Neuron (in vitro differentiated cells): Measurements from ENCODE around the gene L1CAM.

ENCODE experiments used
- H2AFZ ChIP-seq: one replicate; pipeline ENCODE4 v1.6.1; 2013; ENCODE audit warnings: low read depth, mild to moderate bottlenecking, inconsistent platforms, low read length, moderate library complexity
- H3K27me3 ChIP-seq: one replicate; pipeline ENCODE4 v1.6.1; 2013; ENCODE audit warnings: low read length; ENCODE audit not compliant: insufficient read depth
- H3K36me3 ChIP-seq: one replicate; pipeline ENCODE4 v1.6.1; 2013; ENCODE audit warnings: low read length; ENCODE audit not compliant: insufficient read depth
- H3K4me1 ChIP-seq: one replicate; pipeline ENCODE4 v1.6.1; 2013; ENCODE audit warnings: low read length; ENCODE audit not compliant: insufficient read depth
- H3K4me3 ChIP-seq: 2 replicates; pipeline ENCODE4 v1.5.1; 2013; ENCODE audit warnings: mild to moderate bottlenecking, low read length, moderate library complexity
- H3K9me3 ChIP-seq: one replicate; pipeline ENCODE4 v1.6.1; 2013; ENCODE audit warnings: low read length

The L1CAM gene

DNA sequence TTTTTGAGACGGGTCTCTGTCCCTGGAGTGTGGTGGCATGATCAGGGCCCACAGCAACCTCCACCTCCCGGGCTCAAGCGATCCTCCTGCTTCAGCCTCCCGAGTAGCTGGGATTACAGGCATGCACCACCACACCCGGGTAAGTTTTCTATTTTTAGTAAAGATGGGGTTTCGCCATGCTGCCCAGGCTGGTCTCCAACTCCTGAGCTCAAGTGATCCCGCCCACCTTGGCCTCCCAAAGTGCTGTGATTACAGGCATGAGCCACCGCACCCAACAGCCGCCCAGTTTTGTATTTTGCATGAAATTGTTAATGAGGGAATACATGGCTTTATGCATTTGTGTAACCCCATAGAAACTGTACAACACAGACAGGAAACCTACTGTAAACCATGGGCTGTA is 42.9 kb upstream of the L1CAM start:
- H3K36me3 ChIP-seq, result peaks cover 9% of the 10 kb centered on the region
- H3K27me3 ChIP-seq, result peaks cover 16% of the 10 kb centered on the region
- no peak overlapping the region for H2AFZ ChIP-seq
- peaks cover 14% of the 10 kb centered on the region for H3K4me1 ChIP-seq
- no peaks in the 10 kb centered on the region for H3K9me3 ChIP-seq
- H3K4me3 ChIP-seq, result no peak overlapping the region

DNA sequence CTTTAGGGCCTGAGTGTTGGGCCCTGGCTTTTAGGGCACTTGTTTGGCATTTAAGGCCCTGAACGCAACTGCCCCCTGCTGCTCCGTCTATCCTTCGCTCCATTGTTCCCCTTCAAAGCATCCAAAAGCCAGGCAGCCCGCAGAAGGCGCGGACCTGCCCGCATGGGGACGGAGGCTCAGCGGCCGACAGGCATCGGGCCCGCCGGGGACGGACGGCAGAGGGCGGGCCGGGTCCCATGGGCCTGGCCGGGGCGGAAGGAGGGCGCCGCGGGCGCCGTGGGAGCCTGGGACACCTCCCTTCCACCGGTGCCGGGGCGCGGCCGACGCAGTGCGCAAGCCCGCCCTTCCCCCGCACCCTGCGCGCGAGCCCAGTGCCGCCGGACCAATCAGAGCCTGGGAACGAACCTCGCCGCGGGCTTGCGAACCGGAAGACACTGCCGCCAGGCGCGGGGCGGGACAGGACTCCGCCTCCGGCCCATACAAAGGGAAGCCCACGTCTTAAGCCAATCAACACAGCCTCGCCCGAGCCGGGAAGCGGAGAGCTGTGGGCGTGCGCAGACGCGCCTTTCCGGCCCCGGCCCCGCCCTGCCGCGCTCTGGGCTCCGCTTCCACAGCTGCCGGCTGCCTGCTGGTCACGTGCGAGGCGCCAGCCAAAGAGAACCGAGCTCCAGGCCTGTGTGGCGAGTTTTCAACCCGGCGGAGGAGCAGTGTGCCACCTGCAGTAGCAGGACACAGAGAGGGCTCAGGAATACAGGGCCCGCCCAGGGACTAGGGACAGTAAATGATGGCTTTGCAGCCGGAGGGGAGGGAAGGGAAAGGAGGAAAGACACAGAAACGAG is 42.2 kb upstream of the L1CAM start:
- Histone ChIP-seq H3K36me3 (peaks cover 9% of the 10 kb centered on the region), H3K4me1 (peaks cover 10% of the 10 kb centered on the region), H2AFZ (no peak overlapping the region), H3K9me3 (no peaks in the 10 kb centered on the region), H3K27me3 (peaks cover 16% of the 10 kb centered on the region), H3K4me3 (peak overlapping the region; percentile 67)

DNA sequence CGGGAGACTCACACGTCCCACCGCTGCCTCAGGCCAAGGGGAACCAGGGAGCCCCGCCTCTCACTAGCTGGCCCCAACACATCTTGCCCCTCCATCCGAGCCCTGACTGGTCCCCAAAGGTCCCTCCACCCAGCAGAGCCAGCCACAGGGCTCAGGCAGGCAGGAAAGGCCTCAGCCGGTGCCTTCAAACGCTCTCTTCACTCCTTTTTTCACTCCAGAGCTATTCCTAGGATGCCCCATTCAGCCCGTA is 41.6 kb upstream of the L1CAM start:
- no peaks in the 10 kb centered on the region for H3K9me3 ChIP-seq
- H2AFZ ChIP-seq, result no peak overlapping the region
- H3K27me3 ChIP-seq, result peaks cover 16% of the 10 kb centered on the region
- peak overlapping the region; percentile 67 for H3K4me3 ChIP-seq
- H3K36me3 ChIP-seq, result peaks cover 9% of the 10 kb centered on the region
- peaks cover 10% of the 10 kb centered on the region for H3K4me1 ChIP-seq

DNA sequence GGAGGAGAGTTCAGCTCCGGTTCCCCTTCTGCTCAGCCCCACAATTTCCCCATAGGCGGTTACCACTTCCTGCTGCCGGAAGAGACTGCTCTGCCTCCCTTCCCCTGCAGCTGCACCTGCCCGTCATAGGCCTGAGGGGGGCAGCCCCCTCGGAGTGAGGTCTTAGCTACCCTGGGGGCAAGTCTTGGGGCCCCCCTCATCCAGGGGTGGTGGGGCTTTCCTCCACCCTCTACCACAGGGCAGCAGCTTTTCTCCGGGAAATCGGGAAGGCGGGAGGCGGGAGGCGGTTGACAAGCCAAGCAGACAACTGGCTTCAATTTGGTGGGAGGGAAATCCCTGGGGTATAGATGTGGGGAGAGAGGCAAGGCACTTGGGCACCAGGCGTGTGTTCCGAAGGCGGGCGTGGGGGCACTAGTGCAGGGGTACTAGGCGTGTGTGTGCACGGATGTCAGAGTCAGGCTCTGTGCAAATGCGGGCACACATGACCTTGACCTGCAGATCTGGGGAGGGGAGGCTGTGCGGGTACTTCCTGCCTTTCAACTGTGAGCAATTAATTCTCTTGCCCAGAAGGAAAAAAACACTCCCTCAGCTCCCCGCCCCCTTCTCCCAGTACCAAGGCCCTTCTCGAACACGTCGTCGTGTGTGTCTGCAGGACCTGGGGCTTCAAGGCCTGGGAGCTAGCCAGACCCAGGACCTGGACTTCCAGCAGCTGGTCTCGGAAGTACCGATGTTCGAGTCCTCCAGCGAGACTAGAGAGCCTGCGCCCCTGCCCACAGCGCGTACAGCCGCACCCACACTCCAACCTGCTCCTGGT is 41.1 kb upstream of the L1CAM start:
- Histone ChIP-seq H3K4me3 (peak overlapping the region; percentile 67), H3K36me3 (peaks cover 5% of the 10 kb centered on the region), H3K27me3 (peaks cover 16% of the 10 kb centered on the region), H3K4me1 (peaks cover 12% of the 10 kb centered on the region), H2AFZ (no peak overlapping the region), H3K9me3 (no peaks in the 10 kb centered on the region)

DNA sequence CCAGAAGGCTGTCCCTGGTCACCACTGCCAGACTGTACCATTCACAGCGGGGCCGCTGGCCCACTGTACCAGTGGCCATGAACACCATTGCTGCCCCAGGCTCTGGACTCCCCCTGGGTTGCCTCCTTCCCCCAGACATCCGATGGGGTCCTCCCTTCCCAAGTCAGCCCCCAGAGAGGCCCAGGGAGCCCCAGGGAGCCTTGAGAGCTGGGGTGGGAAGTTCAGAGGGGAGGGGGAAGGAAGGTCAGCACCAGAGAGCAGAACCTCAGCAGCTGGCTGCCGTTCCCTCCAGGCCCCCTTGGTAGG is 40.5 kb upstream of the L1CAM start:
- peaks cover 18% of the 10 kb centered on the region for H3K4me1 ChIP-seq

DNA sequence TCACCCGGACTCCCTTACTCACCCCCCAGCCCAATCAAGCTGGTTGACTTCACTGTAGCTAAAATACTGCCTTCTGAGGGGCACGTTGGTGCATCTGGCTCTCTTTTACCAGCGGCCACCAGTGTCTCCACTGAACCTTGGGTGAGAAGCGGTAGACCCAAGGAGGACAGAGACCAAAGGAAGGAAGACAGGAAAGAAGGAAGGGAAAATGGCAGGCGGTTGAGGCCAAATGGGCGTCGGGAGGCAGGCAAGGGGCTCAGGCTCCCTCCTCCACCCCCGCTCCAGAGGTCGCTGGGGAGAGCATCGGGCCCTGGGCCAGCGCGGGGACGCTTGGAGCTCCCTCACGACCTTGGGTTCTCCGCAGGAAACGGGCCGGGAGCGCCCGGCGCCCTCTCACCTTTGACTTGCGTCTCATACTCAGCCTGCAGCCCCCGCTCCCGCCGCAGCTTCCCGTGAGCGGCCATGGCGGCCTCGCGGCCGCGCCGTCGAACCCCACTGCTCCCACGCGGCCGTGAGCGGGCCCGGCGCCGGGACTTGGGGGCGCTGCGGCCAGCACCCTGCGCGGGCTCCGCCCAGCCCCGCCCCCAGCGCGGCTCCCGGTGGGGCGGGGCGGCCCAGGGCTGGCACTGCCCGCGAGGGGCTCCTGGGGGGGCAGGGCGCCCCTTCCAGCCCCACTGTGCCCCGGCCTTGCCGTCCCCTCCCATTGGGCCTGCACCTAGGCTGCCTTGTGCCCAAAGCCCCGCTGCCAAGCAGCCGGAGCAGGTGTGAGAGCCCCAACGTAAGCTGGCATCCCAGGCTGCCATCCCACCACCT is 40.0 kb upstream of the L1CAM start, which contains the start of gene ARHGAP4:
Gene ARHGAP4, minus strand, starts transcription at position 526 of the 813 bp plus-strand sequence. Its CDS starts 62 bp downstream, at position 464.
- no peaks in the 10 kb centered on the region for H3K9me3 ChIP-seq

More for the DNA sequence above, 40.5 kb upstream of the L1CAM start:
- Histone ChIP-seq H3K9me3 (no peaks in the 10 kb centered on the region), H3K36me3 (peaks cover under 1% of the 10 kb centered on the region), H3K27me3 (peaks cover 16% of the 10 kb centered on the region), H3K4me3 (no peak overlapping the region), H2AFZ (no peak overlapping the region)

DNA sequence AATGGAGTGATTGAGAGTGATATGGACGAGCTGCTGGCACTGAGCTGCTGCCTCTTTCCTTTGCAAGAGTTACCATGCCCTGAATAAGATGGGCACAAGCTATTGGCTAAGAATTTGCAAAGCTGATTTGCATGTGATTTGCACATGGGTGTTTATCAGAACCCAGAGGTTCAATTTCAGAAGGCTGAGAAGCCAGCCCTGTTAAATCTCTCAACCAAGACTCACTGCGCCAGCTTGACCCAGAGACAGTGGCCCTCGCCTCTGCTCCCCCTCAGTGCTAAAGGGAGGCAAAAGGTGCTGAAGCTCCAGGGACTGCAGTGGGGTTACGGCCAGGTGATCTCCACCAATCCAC is 39.4 kb upstream of the L1CAM start:
- Histone ChIP-seq H3K4me1 (peaks cover 20% of the 10 kb centered on the region), H3K36me3 (no peaks in the 10 kb centered on the region), H2AFZ (no peak overlapping the region), H3K9me3 (no peaks in the 10 kb centered on the region), H3K4me3 (no peak overlapping the region), H3K27me3 (peaks cover 15% of the 10 kb centered on the region)

More for the DNA sequence above, 40.0 kb upstream of the L1CAM start, which contains the start of gene ARHGAP4:
- Histone ChIP-seq H3K4me1 (peaks cover 20% of the 10 kb centered on the region), H3K4me3 (peak within 1 kb of the TSS; percentile 67), H3K27me3 (peaks cover 11% of the 10 kb centered on the region), H2AFZ (no peak within 1 kb of the TSS), H3K36me3 (no peaks in the 10 kb centered on the region)

DNA sequence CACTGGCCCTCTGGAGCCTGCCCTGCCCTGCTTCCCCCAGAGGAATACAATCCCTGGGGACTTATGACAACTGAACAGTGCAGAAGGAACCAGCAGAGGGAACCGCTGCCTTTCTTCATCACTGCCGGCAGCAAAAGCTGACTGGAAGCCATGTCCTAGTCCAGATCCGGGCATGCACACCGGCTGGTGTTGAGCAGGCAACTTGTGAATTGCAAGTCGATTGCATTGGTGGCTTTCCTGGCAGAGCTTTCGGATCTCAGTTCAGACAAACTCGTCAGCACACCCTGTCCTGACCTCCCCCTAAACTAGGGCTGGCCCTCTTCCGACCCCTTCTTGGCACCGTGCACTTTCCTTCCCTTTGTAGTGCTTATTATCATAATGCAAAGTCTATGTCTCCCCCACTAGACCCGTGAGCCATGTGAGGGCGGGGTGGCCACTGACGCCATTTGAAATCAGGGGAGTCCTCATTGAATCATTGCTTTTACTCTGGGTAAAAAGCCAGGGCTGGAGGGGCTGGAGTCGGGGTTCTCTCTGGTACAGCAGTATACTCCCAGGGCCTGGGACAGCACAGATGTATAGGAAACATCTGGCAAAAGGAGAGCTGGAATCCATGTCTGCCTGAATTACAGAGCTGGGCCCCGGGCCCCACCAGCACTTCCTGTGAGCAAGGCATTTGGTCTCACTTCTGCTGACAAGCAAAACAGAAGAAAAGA is 38.3 kb upstream of the L1CAM start:
- H3K4me1 ChIP-seq, result peaks cover 20% of the 10 kb centered on the region
- H3K27me3 ChIP-seq, result peaks cover 13% of the 10 kb centered on the region
- no peak overlapping the region for H2AFZ ChIP-seq
- no peaks in the 10 kb centered on the region for H3K36me3 ChIP-seq
- no peaks in the 10 kb centered on the region for H3K9me3 ChIP-seq
- no peak overlapping the region for H3K4me3 ChIP-seq

DNA sequence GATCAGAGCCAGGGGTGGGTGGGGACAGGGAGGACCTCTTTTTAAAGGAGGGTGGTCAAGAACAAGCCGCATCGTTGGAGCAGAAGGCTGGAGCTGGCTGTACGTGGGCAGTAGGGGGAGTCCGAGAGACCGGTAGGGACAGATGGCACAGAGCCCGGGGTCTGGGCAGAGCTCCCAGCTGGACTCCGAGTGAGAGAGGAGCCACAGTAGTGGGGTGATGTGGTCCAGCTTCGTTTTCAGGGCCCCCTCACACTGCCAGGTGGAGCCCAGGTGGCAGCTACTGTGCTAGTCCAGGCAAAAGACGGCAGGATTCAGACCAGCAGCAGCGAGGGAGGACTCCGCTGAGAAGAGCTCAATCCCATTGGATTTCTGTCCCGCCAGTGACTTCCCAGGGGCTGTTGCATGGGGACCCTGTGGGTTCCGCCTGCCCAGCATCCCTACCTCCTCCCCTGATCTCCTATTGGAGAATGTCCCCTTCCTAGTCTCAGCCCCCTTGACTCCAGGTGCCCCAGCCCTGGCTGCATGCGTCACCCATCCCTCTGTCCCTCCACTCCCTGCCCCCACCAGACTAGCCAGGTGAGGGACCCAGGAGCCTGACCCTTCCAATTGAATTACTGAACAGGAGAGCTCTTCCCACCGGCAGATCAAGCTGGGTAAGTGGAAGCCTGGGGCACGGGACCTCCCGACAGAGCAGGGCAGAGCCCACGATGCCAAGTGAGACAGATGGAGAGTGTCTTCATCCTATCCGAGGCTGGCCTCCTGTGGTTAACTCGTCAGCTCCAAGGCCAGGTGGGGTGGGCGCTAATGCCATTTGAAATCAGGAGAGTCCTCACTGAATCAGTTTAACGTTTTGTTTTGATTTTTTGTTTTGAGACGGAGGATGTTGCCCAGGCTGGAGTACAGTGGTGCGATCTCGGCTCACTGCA is 37.2 kb upstream of the L1CAM start:
- no peak overlapping the region for H3K4me3 ChIP-seq

DNA sequence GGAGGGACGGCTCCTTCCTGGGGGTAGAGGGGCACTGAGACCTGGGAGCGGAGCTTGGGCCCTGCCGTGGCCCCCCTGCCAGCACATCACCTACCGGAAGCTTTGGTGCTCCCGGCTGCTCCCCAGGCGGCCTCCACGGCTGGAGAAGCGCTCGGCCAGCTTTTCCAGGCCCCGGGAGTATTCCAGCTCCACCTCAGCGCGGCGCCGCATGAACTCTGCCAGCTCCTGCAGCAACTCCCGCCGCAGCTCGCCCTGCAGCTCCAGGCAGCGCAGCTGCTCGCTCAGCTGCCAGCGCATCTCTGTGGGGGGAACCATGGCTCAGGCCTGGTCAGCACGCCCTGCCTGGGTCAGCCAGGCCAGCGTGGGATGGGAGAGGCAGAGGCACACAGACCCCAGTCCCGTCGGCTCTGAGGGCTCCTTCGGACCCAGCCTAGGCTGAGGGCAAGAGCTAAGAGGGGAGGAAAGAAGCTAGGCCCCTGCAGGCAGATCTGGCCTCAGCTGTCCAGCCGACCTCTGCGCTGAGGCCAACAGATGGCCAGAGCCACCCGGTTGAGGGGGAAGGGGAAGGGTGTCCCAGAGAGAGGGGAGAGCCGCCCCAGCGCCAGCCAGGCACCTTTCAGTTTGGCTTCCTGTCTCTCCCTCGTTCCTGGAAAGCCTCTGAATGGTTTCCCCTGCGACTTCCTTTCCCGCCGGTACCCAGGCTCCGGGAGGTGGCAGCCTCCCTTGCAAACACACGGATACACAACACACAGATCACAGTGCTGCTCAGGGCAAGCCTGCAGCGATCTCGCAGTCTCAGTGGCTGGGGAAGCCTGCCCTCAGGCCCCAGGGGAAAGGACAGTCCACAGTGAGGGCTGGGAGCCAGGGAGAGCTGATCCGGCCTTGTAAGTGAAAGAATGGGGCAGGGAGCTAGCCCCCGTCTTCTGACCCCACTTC is 35.8 kb upstream of the L1CAM start:
- no peak overlapping the region for H3K4me3 ChIP-seq
- no peak overlapping the region for H2AFZ ChIP-seq
- peaks cover 13% of the 10 kb centered on the region for H3K4me1 ChIP-seq
- no peaks in the 10 kb centered on the region for H3K9me3 ChIP-seq
- H3K27me3 ChIP-seq, result peaks cover 15% of the 10 kb centered on the region
- H3K36me3 ChIP-seq, result no peaks in the 10 kb centered on the region

More for the DNA sequence above, 37.2 kb upstream of the L1CAM start:
- Histone ChIP-seq H2AFZ (no peak overlapping the region), H3K4me1 (peaks cover 17% of the 10 kb centered on the region), H3K9me3 (no peaks in the 10 kb centered on the region), H3K36me3 (no peaks in the 10 kb centered on the region), H3K27me3 (peaks cover 15% of the 10 kb centered on the region)

DNA sequence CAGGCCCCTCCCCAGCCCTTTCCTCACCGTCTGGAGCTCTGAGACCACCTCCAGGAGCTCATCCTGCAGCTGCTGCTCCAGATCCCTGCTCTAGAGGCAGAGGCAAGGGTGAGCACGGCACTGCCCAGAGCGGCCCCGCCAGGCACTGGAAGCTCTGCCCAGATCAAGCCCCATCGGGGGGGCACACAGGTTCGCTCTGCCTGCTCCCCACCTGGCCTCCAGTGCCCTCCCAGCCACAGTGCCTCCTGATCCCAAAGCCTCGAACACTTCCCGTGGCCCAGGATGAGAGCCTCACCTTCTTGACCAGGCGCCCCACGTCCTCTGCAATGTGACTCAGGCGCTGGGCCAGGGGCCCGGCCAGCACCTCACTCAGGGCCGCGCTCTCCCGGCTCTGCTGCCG is 35.1 kb upstream of the L1CAM start:
- no peak overlapping the region for H3K4me3 ChIP-seq
- H3K27me3 ChIP-seq, result peaks cover 17% of the 10 kb centered on the region
- H2AFZ ChIP-seq, result no peak overlapping the region
- no peaks in the 10 kb centered on the region for H3K36me3 ChIP-seq
- peaks cover 10% of the 10 kb centered on the region for H3K4me1 ChIP-seq
- H3K9me3 ChIP-seq, result no peaks in the 10 kb centered on the region
